GM23248 (cell line): ENCODE data around the gene FAM171A2. TPM values are rescaled to one million over a fixed set of nuclear protein-coding genes. Genes with fewer than 3 reads are reported as not detected.

Experiments
- DNase-seq: peaks from one replicate; pipeline ENCODE4 v3.0.0-alpha.2; 2015
- H2AFZ ChIP-seq: fragments of 200-600 bp; sonication (generic); 2 replicates; pipeline ENCODE4 v1.6.1; 2016; ENCODE audit warnings: antibody characterized with exemption
- H3F3A ChIP-seq: fragments of 200-600 bp; sonication (generic); 2 replicates; pipeline ENCODE4 v1.6.1; 2016; ENCODE audit warnings: mild to moderate bottlenecking, antibody characterized with exemption, mixed run types; ENCODE audit not compliant: insufficient read depth
- H3K27ac ChIP-seq: fragments of 200-600 bp; sonication (generic); 2 replicates; pipeline ENCODE4 v1.5.1; 2016; ENCODE audit warnings: mild to moderate bottlenecking
- H3K27me3 ChIP-seq: fragments of 200-600 bp; sonication (generic); replicated peaks from 2 replicates; pipeline ENCODE4 v1.6.1; 2016; ENCODE audit warnings: mild to moderate bottlenecking; ENCODE audit not compliant: insufficient read depth
- H3K36me3 ChIP-seq: fragments of 200-600 bp; sonication (generic); 2 replicates; pipeline ENCODE4 v1.6.1; 2016; ENCODE audit warnings: low read depth, mild to moderate bottlenecking
- H3K4me1 ChIP-seq: fragments of 200-600 bp; sonication (generic); 2 replicates; pipeline ENCODE4 v1.6.1; 2016; ENCODE audit warnings: mild to moderate bottlenecking; ENCODE audit not compliant: insufficient read depth
- H3K4me2 ChIP-seq: fragments of 200-600 bp; sonication (generic); one replicate; pipeline ENCODE4 v1.6.1; 2016; ENCODE audit warnings: mild to moderate bottlenecking; ENCODE audit not compliant: unreplicated experiment
- H3K4me3 ChIP-seq: fragments of 200-600 bp; sonication (generic); 2 replicates; pipeline ENCODE4 v1.5.1; 2016; ENCODE audit warnings: mild to moderate bottlenecking
- H3K79me2 ChIP-seq: fragments of 200-600 bp; sonication (generic); 2 replicates; pipeline ENCODE4 v1.6.1; 2016; ENCODE audit warnings: mild to moderate bottlenecking; ENCODE audit not compliant: insufficient read depth
- H3K9ac ChIP-seq: fragments of 200-600 bp; sonication (generic); 2 replicates; pipeline ENCODE4 v1.6.1; 2016; ENCODE audit warnings: mild to moderate bottlenecking
- H3K9me2 ChIP-seq: fragments of 200-600 bp; sonication (generic); 2 replicates; pipeline ENCODE4 v1.6.1; 2016; ENCODE audit warnings: mixed run types, mild to moderate bottlenecking, moderate library complexity; ENCODE audit not compliant: insufficient read depth
- H3K9me3 ChIP-seq: fragments of 200-600 bp; sonication (generic); one replicate; pipeline ENCODE4 v1.6.1; 2017; ENCODE audit warnings: low read depth
- H4K20me1 ChIP-seq: fragments of 200-600 bp; sonication (generic); 2 replicates; pipeline ENCODE4 v1.6.0; 2016; ENCODE audit not compliant: insufficient read depth
- EZH2 ChIP-seq: fragments of 200-600 bp; sonication (generic); IDR thresholded peaks from 2 replicates; pipeline ENCODE4 v1.6.1; 2018; ENCODE audit warnings: antibody characterized with exemption, mild to moderate bottlenecking; ENCODE audit not compliant: insufficient read depth, poor library complexity, severe bottlenecking
- EZH2phosphoT487 ChIP-seq: fragments of 200-600 bp; sonication (generic); IDR thresholded peaks from 2 replicates; pipeline ENCODE4 v1.6.1; 2018; ENCODE audit warnings: antibody characterized with exemption, moderate library complexity, mild to moderate bottlenecking, low read depth; ENCODE audit not compliant: insufficient read depth
- WGBS, 2 experiments: methylation state at CpG; one replicate each; pipeline ENCODE4 v1.1.6; 2015 to 2017; ENCODE audit warnings: low lambda C conversion rate in 2 of 2, low coverage in 1 of 2; ENCODE audit errors: missing lambda C conversion rate in 2 of 2; 5-methylcytosine and 5-hydroxymethylcytosine counted together
- in situ Hi-C: fragments of 300-500 bp; cut with MboI; formaldehyde crosslinking; loops from 2 replicates; pipeline ENCODE4 v1.15.0; 2020
- polyA plus RNA-seq: library from polyadenylated mRNA; unstranded; fragments of >200 nt; fragmentation: Nextera tagmentation; extraction: Ambion mirVana; gene quantifications from 2 replicates; pipeline ENCODE4 v1.2.1, GENCODE V29; 2016
- total RNA-seq: library from RNA; depleted of rRNA; stranded (reverse); fragments of >200 nt; shearing (Covaris generic); gene quantifications from 2 replicates; pipeline ENCODE4 v1.2.3, GENCODE V29; 2014

FAM171A2 gene
- total and polyA plus RNA-seq, 2 experiments from 2014 or later: 0.25 to 4.8 TPM

DNA sequence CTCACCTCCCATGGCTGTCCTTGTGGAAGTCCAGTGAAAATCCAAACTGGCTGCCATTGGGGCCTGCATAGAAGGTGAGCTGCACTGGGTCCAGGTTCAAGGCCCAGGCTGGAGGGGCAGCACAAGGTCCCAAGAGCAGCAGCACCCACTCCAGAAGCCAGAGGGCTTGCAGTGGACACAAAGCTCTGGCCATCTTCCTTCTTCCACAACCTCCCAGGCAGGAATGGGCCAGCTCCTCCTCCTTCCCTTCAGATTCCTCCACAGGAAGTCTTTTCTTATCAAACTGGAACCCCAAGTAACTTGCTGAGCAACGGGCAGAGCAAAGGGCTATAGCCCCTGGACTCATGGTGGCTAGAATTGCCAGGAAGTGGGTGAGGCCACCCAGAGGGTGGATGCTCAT, 25.6 kb upstream of the FAM171A2 start, which contains the start of gene ITGA2B:
ITGA2B (minus strand) TSS at position 369 of the 400 bp plus-strand sequence; CDS start at position 193, 176 bp downstream.
- TF ChIP-seq EZH2phosphoT487: no peak
- TF ChIP-seq EZH2: no peak
- H3K27ac ChIP-seq: no peak within 1 kb of the TSS
- H3K9me2 ChIP-seq: no peaks in the 10 kb centered on the region
- no peaks in the 10 kb centered on the region for H4K20me1 ChIP-seq
- H3K4me2 ChIP-seq: no peak within 1 kb of the TSS
- no peaks in the 10 kb centered on the region for H3K9me3 ChIP-seq
- in situ Hi-C loops: no loop called here
- no peaks in the 10 kb centered on the region for H3K79me2 ChIP-seq
- no peak for DNase-seq
- no peak within 1 kb of the TSS for H2AFZ ChIP-seq
- no peaks in the 10 kb centered on the region for H3K36me3 ChIP-seq
- no peak within 1 kb of the TSS for H3K4me3 ChIP-seq
- no peak within 1 kb of the TSS for H3K9ac ChIP-seq
- peaks cover 20% of the 10 kb centered on the region; the same call in 1 of the 2 replicates for H3K27me3 ChIP-seq
- 85 to 92% methylated on average over 1 of the region's 1 CpG for WGBS, 2 experiments
- H3K4me1 ChIP-seq: no peaks in the 10 kb centered on the region
- peaks cover 8% of the 10 kb centered on the region; the same call in 1 of the 2 replicates for H3F3A ChIP-seq

DNA sequence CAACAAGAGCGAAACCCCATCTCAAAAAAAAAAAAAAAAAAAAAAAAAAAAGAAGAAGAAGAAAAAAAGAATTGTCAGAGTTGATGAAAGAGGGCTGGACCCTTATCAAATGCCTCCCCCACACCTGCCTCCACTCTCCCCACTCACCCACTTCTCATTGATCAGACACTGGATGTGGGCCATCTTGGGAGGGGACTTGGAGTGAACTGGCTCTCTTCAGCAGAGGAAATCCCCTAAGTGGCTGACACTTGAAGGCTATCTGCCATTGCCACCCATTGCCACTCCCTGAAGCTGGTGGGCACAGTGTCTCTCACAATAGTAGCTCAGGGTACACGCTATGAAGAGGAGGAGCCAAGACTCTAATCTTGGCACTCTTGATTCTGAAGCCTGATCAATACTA, 24.2 kb upstream of the FAM171A2 start:
- Histone ChIP-seq H3F3A (peaks cover 8% of the 10 kb centered on the region; the same call in 1 of the 2 replicates), H3K27ac (no peak overlapping the region), H3K4me2 (no peak overlapping the region), H3K79me2 (no peaks in the 10 kb centered on the region), H3K9me2 (no peaks in the 10 kb centered on the region), H3K9ac (no peak overlapping the region), H3K9me3 (no peaks in the 10 kb centered on the region), H3K4me3 (no peak overlapping the region), H3K4me1 (no peaks in the 10 kb centered on the region), H3K27me3 (peaks cover 24% of the 10 kb centered on the region), H2AFZ (no peak overlapping the region), H4K20me1 (no peaks in the 10 kb centered on the region), H3K36me3 (no peaks in the 10 kb centered on the region)
- in situ Hi-C loops: no loop called here
- TF ChIP-seq EZH2 (no peak), EZH2phosphoT487 (no peak)
- WGBS, 2 experiments: 65 to 78% methylated on average over 2 of the region's 2 CpGs
- no peak for DNase-seq

DNA sequence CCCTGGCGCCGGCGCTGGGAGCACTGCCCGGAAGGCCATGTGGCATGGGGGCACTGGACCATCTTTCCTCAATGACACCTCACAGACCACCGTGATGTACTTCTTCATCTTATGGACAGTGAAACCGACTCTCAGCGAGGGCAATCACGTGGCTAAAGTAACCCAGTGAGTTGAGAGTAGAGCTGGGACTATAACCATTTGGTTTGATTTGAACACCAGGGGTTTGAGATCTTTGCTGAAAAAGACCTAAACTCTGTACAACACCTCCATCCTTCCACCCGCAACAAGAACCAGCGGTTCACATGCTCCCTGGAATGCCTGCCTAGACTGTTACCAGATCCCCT, 22.5 kb upstream of the FAM171A2 start:
- no peak for DNase-seq
- Histone ChIP-seq H3K4me3 (peak overlapping the region; percentile 74), H3K4me1 (no peaks in the 10 kb centered on the region), H3K36me3 (no peaks in the 10 kb centered on the region), H3K9me3 (no peaks in the 10 kb centered on the region), H3K9me2 (no peaks in the 10 kb centered on the region), H4K20me1 (no peaks in the 10 kb centered on the region), H3K9ac (peak overlapping the region; percentile 68; the same call in 1 of the 2 replicates), H2AFZ (peak overlapping the region; percentile 96), H3K79me2 (no peaks in the 10 kb centered on the region), H3F3A (peaks cover 5% of the 10 kb centered on the region; the same call in 1 of the 2 replicates), H3K27me3 (peaks cover 24% of the 10 kb centered on the region), H3K27ac (no peak overlapping the region), H3K4me2 (peak overlapping the region; percentile 80)
- 33 to 34% methylated on average over 10 of the region's 10 CpGs for WGBS, 2 experiments
- TF ChIP-seq EZH2phosphoT487 (no peak), EZH2 (no peak)
- in situ Hi-C loops: no loop called here

GRCh38 chr17:44385287-44386181, 21.9 kb upstream of the FAM171A2 start:
- Histone ChIP-seq H3K36me3 (no peaks in the 10 kb centered on the region), H3K9me3 (no peaks in the 10 kb centered on the region), H3K4me3 (peak overlapping the region; percentile 74), H3K4me1 (no peaks in the 10 kb centered on the region), H3K4me2 (peak overlapping the region; percentile 80), H3K27me3 (peaks cover 24% of the 10 kb centered on the region), H3K27ac (no peak overlapping the region), H4K20me1 (no peaks in the 10 kb centered on the region), H3K79me2 (no peaks in the 10 kb centered on the region), H3F3A (0 out of 2 replicates have a peak, but pooled peaks cover under 1% of the 10 kb centered on the region), H3K9me2 (no peaks in the 10 kb centered on the region), H2AFZ (peak overlapping the region; percentile 96), H3K9ac (peak overlapping the region; percentile 68)
- in situ Hi-C loops: no loop called here
- no peak for TF ChIP-seq EZH2phosphoT487
- TF ChIP-seq EZH2: peak; percentile 36
- WGBS, 2 experiments: 5 to 6% methylated on average over 47 to 51 of the region's 68 CpGs
- peak; percentile 73 for DNase-seq
